Effector CD4-positive, alpha-beta T cell (primary cell): ENCODE results near the gene CABP7.

Experiments used
- DNase-seq: peaks from one replicate; pipeline ENCODE4 v3.0.0-alpha.2; 2020

Gene CABP7

GRCh38 chr22:29780748-29781676 lies 61.2 kb downstream of the CABP7 start:
- DNase-seq = no peak
